H1 (cell line): ENCODE measurements around the gene RPS13. TPM values are rescaled to one million over a fixed set of nuclear protein-coding genes. Genes with fewer than 3 reads are reported as not detected.

Source experiments
- CTCF ChIA-PET: fragments of 300-600 bp; sonication (Branson Sonifier 250); formaldehyde crosslinking; loops from one replicate; lab custom pipeline; 2021; ENCODE audit not compliant: partially characterized antibody; lab: Charles Lee
- POLR2A ChIA-PET: fragments of 300-600 bp; sonication (Branson Sonifier 250); formaldehyde crosslinking; loops from one replicate; lab custom pipeline; 2021; ENCODE audit warnings: inconsistent platforms; ENCODE audit not compliant: partially characterized antibody; lab: Charles Lee
- DNase-seq, 2 experiments: peaks; one replicate each; pipeline versions ENCODE4 v3.0.0 to v3.0.0-alpha.2; 2010 to 2022; ENCODE audit warnings: low spot score in 2 of 2, low read depth in 1 of 2, mixed read lengths in 1 of 2
- FAIRE-seq: peaks from 2 replicates; lab custom pipeline; 2011; peaks lifted over from hg19 to GRCh38; lab: Jason Lieb, UNC
- H2AFZ ChIP-seq: 2 replicates; pipeline ENCODE4 v1.8.1; 2012; ENCODE audit warnings: low read length, inconsistent platforms
- H2AK5ac ChIP-seq: 2 replicates; pipeline ENCODE4 v1.6.1; 2013; ENCODE audit warnings: low read depth, low read length
- H2BK120ac ChIP-seq: replicated peaks from 2 replicates; pipeline ENCODE3; 2013; ENCODE audit warnings: low read depth, low read length, inconsistent platforms
- H2BK12ac ChIP-seq: 2 replicates; pipeline ENCODE4 v1.6.1; 2013; ENCODE audit warnings: low read depth, low read length
- H2BK15ac ChIP-seq: 2 replicates; pipeline ENCODE4 v1.6.1; 2013; ENCODE audit warnings: low read length
- H2BK20ac ChIP-seq: 2 replicates; pipeline ENCODE4 v1.6.1; 2013; ENCODE audit warnings: low read length
- H2BK5ac ChIP-seq: 2 replicates; pipeline ENCODE4 v1.6.1; 2013; ENCODE audit warnings: low read depth, low read length
- H3K14ac ChIP-seq: 2 replicates; pipeline ENCODE4 v1.6.1; 2013; ENCODE audit warnings: inconsistent platforms; ENCODE audit not compliant: insufficient read length
- H3K18ac ChIP-seq: 2 replicates; pipeline ENCODE4 v1.6.1; 2013; ENCODE audit warnings: low read length; ENCODE audit errors: extremely low read depth
- H3K23ac ChIP-seq: 2 replicates; pipeline ENCODE4 v1.6.1; 2013; ENCODE audit warnings: inconsistent platforms; ENCODE audit not compliant: insufficient read length
- H3K23me2 ChIP-seq: 2 replicates; pipeline ENCODE4 v1.6.1; 2013; ENCODE audit warnings: low read depth, low read length
- H3K27ac ChIP-seq: 2 replicates; pipeline ENCODE4 v1.6.1; 2011; ENCODE audit warnings: low read depth, low read length, inconsistent platforms
- H3K27me3 ChIP-seq, 4 experiments: replicated peaks in 1 of 4; 1 replicate in 1 of 4; 2 replicates in 3 of 4; pipeline versions ENCODE4 v1.6.1 to v1.8.1; 2011 to 2013; ENCODE audit warnings: low read length in 3 of 4, mild to moderate bottlenecking in 3 of 4, inconsistent platforms in 2 of 4, mixed read lengths in 2 of 4, moderate library complexity in 1 of 4; ENCODE audit not compliant: control insufficient read depth in 3 of 4, insufficient read depth in 3 of 4; ENCODE audit errors: extremely low read depth in 1 of 4
- H3K36me3 ChIP-seq, 4 experiments: 2 replicates each; pipeline versions ENCODE4 v1.6.1 to v1.8.1; 2011 to 2013; ENCODE audit warnings: mild to moderate bottlenecking in 4 of 4, low read length in 3 of 4, moderate library complexity in 2 of 4, control low read depth in 1 of 4, inconsistent platforms in 1 of 4; ENCODE audit not compliant: insufficient read depth in 4 of 4, control insufficient read depth in 2 of 4
- H3K4ac ChIP-seq: replicated peaks from 2 replicates; pipeline ENCODE3; 2013; ENCODE audit warnings: low read length, low read depth, mixed read lengths, inconsistent platforms; ENCODE audit not compliant: insufficient read length
- H3K4me1 ChIP-seq, 4 experiments: replicated peaks in 1 of 4; 1 replicate in 1 of 4; 2 replicates in 3 of 4; pipeline versions ENCODE4 v1.6.1 to v1.8.1; 2011 to 2013; ENCODE audit warnings: low read length in 3 of 4, inconsistent platforms in 2 of 4, mixed read lengths in 1 of 4; ENCODE audit not compliant: insufficient read depth in 4 of 4, control insufficient read depth in 3 of 4
- H3K4me2 ChIP-seq, 2 experiments: 2 replicates each; pipeline versions ENCODE4 v1.6.1 to v1.8.1; 2011 to 2013; ENCODE audit warnings: low read depth in 2 of 2, low read length in 2 of 2, control low read depth in 1 of 2, inconsistent platforms in 1 of 2, mild to moderate bottlenecking in 1 of 2; ENCODE audit not compliant: insufficient read depth in 1 of 2
- H3K4me3 ChIP-seq, 4 experiments: fragments of 200-600, 300-600 bp in 1 of 4; sonication (generic), shearing (Covaris generic), sonication (Bioruptor Twin) in 1 of 4; 2 replicates each; pipeline versions ENCODE4 v1.5.1 to v1.8.1; 2011 to 2016; ENCODE audit warnings: low read length in 4 of 4, low read depth in 3 of 4, control low read depth in 2 of 4, inconsistent platforms in 2 of 4, mild to moderate bottlenecking in 2 of 4, mixed read lengths in 1 of 4, moderate library complexity in 1 of 4; ENCODE audit not compliant: insufficient read depth in 2 of 4; ENCODE audit errors: extremely low read depth in 1 of 4
- H3K56ac ChIP-seq: replicated peaks from 2 replicates; pipeline ENCODE3; 2013; ENCODE audit warnings: low read depth, mild to moderate bottlenecking, mixed read lengths, low read length, inconsistent platforms; ENCODE audit not compliant: insufficient read length
- H3K79me1 ChIP-seq: 2 replicates; pipeline ENCODE4 v1.6.1; 2013; ENCODE audit warnings: low read depth, low read length, control low read depth
- H3K79me2 ChIP-seq, 2 experiments: 2 replicates each; pipeline versions ENCODE4 v1.6.1 to v1.8.1; 2012 to 2013; ENCODE audit warnings: low read length in 2 of 2, mild to moderate bottlenecking in 2 of 2, inconsistent platforms in 1 of 2; ENCODE audit not compliant: insufficient read depth in 2 of 2, control insufficient read depth in 1 of 2
- H3K9ac ChIP-seq, 4 experiments: replicated peaks in 1 of 4; 1 replicate in 1 of 4; 2 replicates in 3 of 4; pipeline versions ENCODE4 v1.6.1 to v1.8.1; 2011 to 2013; ENCODE audit warnings: low read depth in 3 of 4, low read length in 3 of 4, control low read depth in 2 of 4, mild to moderate bottlenecking in 2 of 4, moderate library complexity in 2 of 4, inconsistent platforms in 1 of 4; ENCODE audit errors: extremely low read depth in 1 of 4
- H3K9me3 ChIP-seq, 2 experiments: 2 replicates each; pipeline versions ENCODE4 v1.6.1 to v1.8.1; 2012 to 2013; ENCODE audit warnings: mild to moderate bottlenecking in 2 of 2, moderate library complexity in 2 of 2, control low read depth in 1 of 2, inconsistent platforms in 1 of 2, low read depth in 1 of 2, low read length in 1 of 2, mixed read lengths in 1 of 2; ENCODE audit not compliant: insufficient read depth in 2 of 2
- H4K20me1 ChIP-seq, 2 experiments: replicated peaks in 1 of 2; 2 replicates each; pipeline versions ENCODE3 to v1.8.1; 2011 to 2013; ENCODE audit warnings: inconsistent platforms in 2 of 2, low read length in 2 of 2, mild to moderate bottlenecking in 1 of 2; ENCODE audit not compliant: insufficient read depth in 2 of 2, control insufficient read depth in 1 of 2
- H4K5ac ChIP-seq: 2 replicates; pipeline ENCODE4 v1.6.1; 2013; ENCODE audit warnings: low read length, low read depth, mixed read lengths, inconsistent platforms; ENCODE audit not compliant: insufficient read length
- H4K8ac ChIP-seq: 2 replicates; pipeline ENCODE4 v1.8.0; 2013; ENCODE audit warnings: mild to moderate bottlenecking, moderate library complexity, low read length, inconsistent platforms; ENCODE audit not compliant: insufficient read depth; ENCODE audit errors: extremely low read depth
- H4K91ac ChIP-seq: replicated peaks from 2 replicates; pipeline ENCODE3; 2013; ENCODE audit warnings: low read length, mixed read lengths, inconsistent platforms; ENCODE audit not compliant: insufficient read length
- CREB1 ChIP-seq: IDR thresholded peaks from 2 replicates; pipeline ENCODE4 v1.6.1; 2012; ENCODE audit warnings: inconsistent platforms
- EZH2 ChIP-seq: fragments of 200-600 bp; sonication (generic); IDR thresholded peaks from 2 replicates; pipeline ENCODE4 v1.7.1; 2012; ENCODE audit warnings: low read depth, mild to moderate bottlenecking, moderate library complexity, low read length, inconsistent platforms; ENCODE audit not compliant: severe bottlenecking
- POLR2A ChIP-seq, 2 experiments: IDR thresholded peaks; 1 replicate in 1 of 2; 2 replicates in 1 of 2; pipeline ENCODE4 v1.6.1; 2011; ENCODE audit warnings: low read depth in 2 of 2, low read length in 2 of 2, mild to moderate bottlenecking in 2 of 2; ENCODE audit errors: control extremely low read depth in 1 of 2
- POLR2AphosphoS5 ChIP-seq: IDR thresholded peaks from 2 replicates; pipeline ENCODE4 v1.6.1; 2011; ENCODE audit warnings: low read depth, low read length
- SIN3A ChIP-seq, 2 experiments: IDR thresholded peaks in 1 of 2; conservative IDR thresholded peaks in 1 of 2; 2 replicates each; pipeline ENCODE4 v1.6.1; 2011 to 2012; ENCODE audit warnings: low read length in 2 of 2, improper control_type of control experiment in 1 of 2, low read depth in 1 of 2, mild to moderate bottlenecking in 1 of 2
- WGBS, 2 experiments: shearing (Covaris generic) in 1 of 2; methylation state at CpG; one replicate each; pipeline versions ENCODE4 v1.1.6 to v1.1.7; 2013 to 2015; ENCODE audit warnings: low lambda C conversion rate in 2 of 2, mixed read lengths in 2 of 2, inconsistent platforms in 1 of 2, low coverage in 1 of 2, missing lambda C conversion rate in 1 of 2; ENCODE audit not compliant: insufficient replicate concordance in 2 of 2, insufficient coverage in 1 of 2, insufficient read length in 1 of 2; ENCODE audit errors: extremely low coverage in 1 of 2, missing lambda C conversion rate in 1 of 2; 5-methylcytosine and 5-hydroxymethylcytosine counted together
- polyA plus RNA-seq, 7 experiments: library from polyadenylated mRNA; depleted of rRNA in 3 of 7; stranded (reverse) in 5 of 7; unstranded in 2 of 7; fragments of >200 nt in 5 of 7; fragments of 200-250 nt in 2 of 7; gene quantifications; 1 replicate in 5 of 7; 2 replicates in 1 of 7; 4 replicates in 1 of 7; pipeline versions ENCODE4 v1.2.1 to v1.2.3, GENCODE V29; 2011 to 2013; ENCODE audit warnings: missing spikeins in 2 of 7, mixed read lengths in 2 of 7
- total RNA-seq: library from RNA; stranded (reverse); fragmentation: NEBNext Ultra II Directional; extraction: Animal tissue kit (Norgen Biotek cat#: 25700); gene quantifications from 2 replicates; pipeline ENCODE4 v1.2.1, GENCODE V29; 2021

RPS13 gene
- total and polyA plus RNA-seq, 2 of the 8 experiments (the other 6 are each of a cell fraction or from before 2014, with no cell fraction given) = 1,336 to 2,270 TPM

GRCh38 chr11:17073370-17074027 is 4.0 kb downstream of the RPS13 start:
- Histone ChIP-seq H3K23me2 (peaks cover 8% of the 10 kb centered on the region), H3K4me3 (no peak overlapping the region), H3K4me1 (peaks cover 0 to 5% (median 3%) of the 10 kb centered on the region in 4 experiments; a peak in 6 of 7 replicates), H3K14ac (no peak overlapping the region), H3K9ac (no peak overlapping the region), H2BK12ac (no peak overlapping the region), H2BK5ac (no peak overlapping the region), H3K36me3 (peaks cover 10 to 39% (median 24%) of the 10 kb centered on the region in 4 experiments), H3K27ac (no peak overlapping the region), H3K79me1 (peaks cover 4% of the 10 kb centered on the region; the same call in 1 of the 2 replicates), H3K4ac (no peak overlapping the region), H2BK120ac (no peak overlapping the region), H4K20me1 (peaks cover 0 to 12% of the 10 kb centered on the region in 2 experiments), H2BK15ac (no peak overlapping the region), H3K4me2 (no peak overlapping the region), H3K79me2 (peaks cover 8 to 21% of the 10 kb centered on the region in 2 experiments), H4K5ac (no peak overlapping the region), H3K23ac (no peak overlapping the region), H2BK20ac (no peak overlapping the region), H2AK5ac (no peak overlapping the region), H3K56ac (no peak overlapping the region), H3K18ac (no peak overlapping the region), H3K9me3 (no peaks in the 10 kb centered on the region)
- DNase-seq = no peak
- FAIRE-seq = no peak
- POLR2A ChIA-PET = interaction anchor here (0.6 to 1.3 kb wide), 6 partner anchors 10 to 312 kb away, joined by 3 to 4 read pairs (median 3); no protein-coding TSS in a partner anchor
- WGBS, 2 experiments = 92% methylated on average over 4 of the region's 4 CpGs; no CpG with 5 or more reads in 1 of the 2 experiments
- CTCF ChIA-PET = interaction anchor here (1.1 kb wide), 1 partner anchor 58 kb away, joined by 3 read pairs; no protein-coding TSS in a partner anchor
- peak; percentile 50 to 60 for TF ChIP-seq POLR2A (IDR thresholded peaks at IDR 0.05; ENCODE audit: control extremely low read depth in 1 of 2, low read depth in 2 of 2, low read length in 2 of 2)
- TF ChIP-seq CREB1 = no peak
- TF ChIP-seq SIN3A (conservative IDR thresholded peaks at IDR 0.05 in 1 of 2, IDR thresholded peaks at IDR 0.05 in 1 of 2; ENCODE audit: low read depth in 1 of 2, low read length in 2 of 2) = no peak
- no peak for TF ChIP-seq EZH2
- TF ChIP-seq POLR2AphosphoS5 = peak; percentile 69
- TF ChIP-seq, all 59 proteins: peak for 2
- Histone ChIP-seq H2AFZ (no peak overlapping the region), H4K8ac (no peak overlapping the region), H4K91ac (no peak overlapping the region), H3K27me3 (no peaks in the 10 kb centered on the region)
